Adrenal gland (tissue), 5 donors: ENCODE results near the gene BCL2.

Source experiments
- CTCF ChIP-seq, 6 experiments: fragments of 450-650 bp in 4 of 6; fragments of 200-600 bp in 2 of 6; sonication (generic) in 1 of 6; IDR thresholded peaks; 1 replicate in 5 of 6; 2 replicates in 1 of 6; pipeline versions ENCODE4 v1.5.1 to v1.8.0; 2016 to 2021; ENCODE audit warnings: antibody characterized with exemption in 6 of 6, mild to moderate bottlenecking in 2 of 6, moderate library complexity in 1 of 6
- POLR2A ChIP-seq, 2 donors: fragments of 450-650 bp; IDR thresholded peaks; one replicate each; pipeline ENCODE4 v1.6.1; 2017; ENCODE audit warnings: antibody characterized with exemption in 2 of 2, mild to moderate bottlenecking in 2 of 2, moderate library complexity in 1 of 2
- donor health status: DM: no; HTN: no; CAD: no.

DNA sequence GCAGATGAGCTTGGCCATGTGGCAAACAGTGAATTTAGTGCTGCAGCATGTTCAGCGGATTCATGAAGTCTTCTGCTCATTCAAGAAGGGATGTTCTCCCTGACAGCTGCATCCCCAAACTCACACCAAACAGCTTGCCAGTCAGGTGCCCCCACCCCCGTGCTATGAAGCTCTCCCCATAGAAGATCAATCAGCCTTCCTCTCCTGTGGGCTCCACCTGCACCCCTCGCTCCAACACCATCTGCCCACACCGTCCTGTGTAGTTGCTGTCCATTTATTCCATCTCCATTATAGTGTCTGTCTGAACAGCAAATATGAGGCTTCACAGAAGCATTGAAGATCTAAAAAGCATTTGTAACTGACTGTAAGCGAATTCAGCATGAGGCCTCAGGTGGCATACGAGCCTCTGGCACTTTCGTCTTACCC is 218.9 kb downstream of the BCL2 start:
- TF ChIP-seq CTCF (IDR thresholded peaks at IDR 0.05) (no peak), POLR2A (IDR thresholded peaks at IDR 0.05) (no peak)
